ENCODE results near the gene RAD17.

RAD17 gene

GRCh38 chr5:69432412-69433206 is 63.0 kb downstream of the RAD17 start:
- no peak for TF ChIP-seq GATA3 (IDR thresholded peaks at IDR 0.05; ENCODE audit: low read depth, low read length)
- no peak for TF ChIP-seq GATA2 (IDR thresholded peaks at IDR 0.05; ENCODE audit: low read depth, low read length)

GRCh38 chr5:69444127-69444754 is 74.6 kb downstream of the RAD17 start:
- TF ChIP-seq GATA3 (IDR thresholded peaks at IDR 0.05; ENCODE audit: low read depth, low read length), result no peak
- TF ChIP-seq GATA2 (IDR thresholded peaks at IDR 0.05; ENCODE audit: low read depth, low read length), result no peak

- TF ChIP-seq GATA3 (IDR thresholded peaks at IDR 0.05; ENCODE audit: low read depth, low read length), result no peak
- TF ChIP-seq GATA2 (IDR thresholded peaks at IDR 0.05; ENCODE audit: low read depth, low read length), result no peak
Observed at GRCh38 chr5:69449511-69449910, 79.9 kb downstream of the RAD17 start.

GRCh38 chr5:69450116-69450515 is 80.5 kb downstream of the RAD17 start:
- TF ChIP-seq GATA3 (IDR thresholded peaks at IDR 0.05; ENCODE audit: low read depth, low read length), result no peak
- no peak for TF ChIP-seq GATA2 (IDR thresholded peaks at IDR 0.05; ENCODE audit: low read depth, low read length)

GRCh38 chr5:69451941-69452647 is 82.5 kb downstream of the RAD17 start:
- TF ChIP-seq GATA3 (IDR thresholded peaks at IDR 0.05; ENCODE audit: low read depth, low read length), result no peak
- TF ChIP-seq GATA2 (IDR thresholded peaks at IDR 0.05; ENCODE audit: low read depth, low read length), result no peak

GRCh38 chr5:69454460-69455249 is 85.0 kb downstream of the RAD17 start:
- TF ChIP-seq GATA2 (IDR thresholded peaks at IDR 0.05; ENCODE audit: low read depth, low read length), result no peak
- no peak for TF ChIP-seq GATA3 (IDR thresholded peaks at IDR 0.05; ENCODE audit: low read depth, low read length)

- TF ChIP-seq GATA2 (IDR thresholded peaks at IDR 0.05; ENCODE audit: low read depth, low read length) (no peak), GATA3 (IDR thresholded peaks at IDR 0.05; ENCODE audit: low read depth, low read length) (no peak)
Observed at GRCh38 chr5:69462170-69462569, 92.6 kb downstream of the RAD17 start.

Measured in SH-SY5Y (cell line).